ENCODE data around the gene KATNA1. TPM values are rescaled to one million over a fixed set of nuclear protein-coding genes. Genes with fewer than 3 reads are reported as not detected.
A peak's percentile ranks its signal among the peaks of the same experiment; 100 is the strongest.

Gene KATNA1
- total RNA-seq, 1 experiment from 2014 or later: 28.7 TPM

DNA sequence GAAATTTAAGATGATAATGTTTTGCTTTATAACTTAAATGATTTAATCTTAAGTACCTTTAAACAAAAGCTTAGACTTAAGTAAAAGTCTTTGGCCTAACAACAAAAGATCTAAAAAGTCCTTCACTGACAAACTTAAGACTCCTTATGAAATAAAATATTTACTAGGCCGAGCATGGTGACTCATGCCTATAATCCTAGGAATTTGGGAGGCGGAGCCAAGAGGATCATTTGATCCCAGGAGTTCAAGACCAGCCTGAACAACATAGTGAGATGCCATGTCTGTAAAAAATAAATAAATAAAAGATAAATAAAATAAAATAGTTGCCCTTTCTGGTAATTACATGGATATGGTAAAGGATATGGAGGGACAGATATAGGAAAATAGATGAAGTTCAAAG, 12.4 kb downstream of the KATNA1 start:
- Histone ChIP-seq H3K9me3 (ENCODE audit: low read depth, low read length, poor library complexity, severe bottlenecking) (no peaks in the 10 kb centered on the region), H3K27ac (ENCODE audit: low read depth, low read length, poor library complexity, severe bottlenecking) (no peak overlapping the region), H3K4me1 (ENCODE audit: insufficient read depth, low read length, poor library complexity, severe bottlenecking) (no peaks in the 10 kb centered on the region), H3K27me3 (replicated peaks; ENCODE audit: insufficient read depth, low read depth, low read length, poor library complexity) (no peaks in the 10 kb centered on the region), H3K4me3 (ENCODE audit: low read depth, low read length, poor library complexity, severe bottlenecking) (no peak overlapping the region), H3K36me3 (ENCODE audit: insufficient read depth, low read length, poor library complexity, severe bottlenecking) (peaks cover 3% of the 10 kb centered on the region)
- CTCF ChIA-PET: no interaction called here
- POLR2A ChIA-PET (ENCODE audit: low non-redundant PET): interaction anchor here (0.7 kb wide), 1 partner anchor 86 kb away, joined by 6 read pairs; no protein-coding TSS in a partner anchor
- intact Hi-C loops (cut with micrococcal nuclease; ENCODE audit: unreplicated experiment): no loop called here
- peak; percentile 58 for DNase-seq (ENCODE audit: low spot score)
- TF ChIP-seq EZH2 (IDR thresholded peaks at IDR 0.05; ENCODE audit: borderline replicate concordance, low read depth, low read length, poor library complexity, severe bottlenecking): no peak
- TF ChIP-seq, protein P1, sequence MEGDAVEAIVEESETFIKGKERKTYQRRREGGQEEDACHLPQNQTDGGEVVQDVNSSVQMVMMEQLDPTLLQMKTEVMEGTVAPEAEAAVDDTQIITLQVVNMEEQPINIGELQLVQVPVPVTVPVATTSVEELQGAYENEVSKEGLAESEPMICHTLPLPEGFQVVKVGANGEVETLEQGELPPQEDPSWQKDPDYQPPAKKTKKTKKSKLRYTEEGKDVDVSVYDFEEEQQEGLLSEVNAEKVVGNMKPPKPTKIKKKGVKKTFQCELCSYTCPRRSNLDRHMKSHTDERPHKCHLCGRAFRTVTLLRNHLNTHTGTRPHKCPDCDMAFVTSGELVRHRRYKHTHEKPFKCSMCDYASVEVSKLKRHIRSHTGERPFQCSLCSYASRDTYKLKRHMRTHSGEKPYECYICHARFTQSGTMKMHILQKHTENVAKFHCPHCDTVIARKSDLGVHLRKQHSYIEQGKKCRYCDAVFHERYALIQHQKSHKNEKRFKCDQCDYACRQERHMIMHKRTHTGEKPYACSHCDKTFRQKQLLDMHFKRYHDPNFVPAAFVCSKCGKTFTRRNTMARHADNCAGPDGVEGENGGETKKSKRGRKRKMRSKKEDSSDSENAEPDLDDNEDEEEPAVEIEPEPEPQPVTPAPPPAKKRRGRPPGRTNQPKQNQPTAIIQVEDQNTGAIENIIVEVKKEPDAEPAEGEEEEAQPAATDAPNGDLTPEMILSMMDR (conservative IDR thresholded peaks at IDR 0.05; ENCODE audit: low read depth, low read length): no peak
- BruUV-seq (replicated peaks): no TSS peak

DNA sequence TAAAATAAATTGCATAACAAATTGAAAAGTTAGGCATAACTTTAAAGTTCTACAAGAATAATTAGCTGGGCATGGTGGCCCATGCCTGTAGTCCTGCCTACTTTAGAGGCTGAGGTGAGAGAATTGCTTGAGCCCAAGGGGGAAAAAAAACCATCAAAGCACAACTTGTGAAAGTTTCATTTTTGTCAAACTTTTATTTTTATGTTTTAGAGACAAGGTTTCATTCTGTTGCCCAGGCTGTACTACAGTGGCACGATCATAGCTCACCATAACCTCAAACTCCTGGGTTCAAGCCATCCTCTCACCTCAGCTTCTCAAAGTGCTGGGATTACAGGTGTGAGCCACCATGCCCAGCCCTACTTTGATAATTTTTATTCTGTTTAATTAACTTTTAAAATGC, 14.2 kb downstream of the KATNA1 start:
- TF ChIP-seq EZH2 (IDR thresholded peaks at IDR 0.05; ENCODE audit: borderline replicate concordance, low read depth, low read length, poor library complexity, severe bottlenecking): no peak
- TF ChIP-seq, protein P1 (conservative IDR thresholded peaks at IDR 0.05; ENCODE audit: low read depth, low read length): no peak
- Histone ChIP-seq H3K27me3 (replicated peaks; ENCODE audit: insufficient read depth, low read depth, low read length, poor library complexity) (no peaks in the 10 kb centered on the region), H3K36me3 (ENCODE audit: insufficient read depth, low read length, poor library complexity, severe bottlenecking) (peaks cover 3% of the 10 kb centered on the region), H3K4me1 (ENCODE audit: insufficient read depth, low read length, poor library complexity, severe bottlenecking) (no peaks in the 10 kb centered on the region), H3K9me3 (ENCODE audit: low read depth, low read length, poor library complexity, severe bottlenecking) (no peaks in the 10 kb centered on the region), H3K4me3 (ENCODE audit: low read depth, low read length, poor library complexity, severe bottlenecking) (no peak overlapping the region), H3K27ac (ENCODE audit: low read depth, low read length, poor library complexity, severe bottlenecking) (no peak overlapping the region)
- CTCF ChIA-PET: no interaction called here
- no peak for DNase-seq (ENCODE audit: low spot score)
- intact Hi-C loops (cut with micrococcal nuclease; ENCODE audit: unreplicated experiment): no loop called here
- BruUV-seq (replicated peaks): no TSS peak
- POLR2A ChIA-PET (ENCODE audit: low non-redundant PET): no interaction called here

DNA sequence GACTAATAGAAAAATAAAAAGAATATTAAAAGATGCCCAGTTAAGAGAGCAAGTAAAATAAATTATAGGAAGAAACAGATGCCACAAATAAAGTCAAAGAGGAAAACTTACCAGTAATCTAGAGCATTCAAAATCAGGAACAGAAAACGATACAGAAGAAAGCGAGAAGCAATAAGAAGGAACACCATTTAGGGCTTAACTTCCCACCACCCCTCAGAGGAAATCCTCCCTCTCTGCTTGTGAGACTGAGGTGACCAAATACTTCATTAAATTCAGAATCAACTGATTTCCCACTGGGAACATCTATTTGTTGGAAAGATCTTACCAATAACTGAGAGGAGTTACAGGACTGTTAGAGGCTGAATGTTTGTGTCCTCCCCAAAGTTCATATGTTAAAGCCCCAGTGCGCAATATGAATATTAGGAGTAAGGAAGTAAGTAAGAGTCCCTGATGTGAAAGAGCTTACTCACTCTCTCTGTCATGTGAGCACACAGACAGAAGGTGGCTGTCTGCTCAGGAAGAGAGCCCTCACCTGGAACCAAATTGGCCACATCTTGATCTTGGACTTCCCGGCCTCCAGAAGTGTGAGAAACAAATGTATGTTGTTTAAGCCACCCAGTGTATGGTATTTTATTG, 19.5 kb downstream of the KATNA1 start:
- H3K4me3 ChIP-seq (ENCODE audit: low read depth, low read length, poor library complexity, severe bottlenecking): no peak overlapping the region
- no TSS peak for BruUV-seq (replicated peaks)
- H3K4me1 ChIP-seq (ENCODE audit: insufficient read depth, low read length, poor library complexity, severe bottlenecking): no peaks in the 10 kb centered on the region
- no peak for TF ChIP-seq EZH2 (IDR thresholded peaks at IDR 0.05; ENCODE audit: borderline replicate concordance, low read depth, low read length, poor library complexity, severe bottlenecking)
- TF ChIP-seq, protein P1 (conservative IDR thresholded peaks at IDR 0.05; ENCODE audit: low read depth, low read length): no peak
- H3K9me3 ChIP-seq (ENCODE audit: low read depth, low read length, poor library complexity, severe bottlenecking): no peaks in the 10 kb centered on the region
- no peak overlapping the region for H3K27ac ChIP-seq (ENCODE audit: low read depth, low read length, poor library complexity, severe bottlenecking)
- intact Hi-C loops (cut with micrococcal nuclease; ENCODE audit: unreplicated experiment): no loop called here
- no peaks in the 10 kb centered on the region for H3K27me3 ChIP-seq (replicated peaks; ENCODE audit: insufficient read depth, low read depth, low read length, poor library complexity)
- DNase-seq (ENCODE audit: low spot score): no peak
- POLR2A ChIA-PET (ENCODE audit: low non-redundant PET): no interaction called here
- H3K36me3 ChIP-seq (ENCODE audit: insufficient read depth, low read length, poor library complexity, severe bottlenecking): no peaks in the 10 kb centered on the region
- CTCF ChIA-PET: no interaction called here
